CD4-positive, alpha-beta T cell (primary cell): Measurements from ENCODE around the gene GRID1. TPM values are rescaled to one million over a fixed set of nuclear protein-coding genes. Genes with fewer than 3 reads are reported as not detected.

Source experiments
- ATAC-seq: fragments of 200-7000 bp; cut with Tn5 transposase; one replicate; pipeline ENCODE4 v1.10.0; 2022; ENCODE audit warnings: mild to moderate bottlenecking; ENCODE audit not compliant: poor library complexity
- CTCF ChIA-PET: fragments of 350-600 bp; sonication (Branson Sonifier 250); formaldehyde crosslinking; loops from one replicate; lab custom pipeline; 2021; ENCODE audit warnings: antibody characterized with exemption, inconsistent platforms; lab: Charles Lee
- POLR2A ChIA-PET: fragments of 350-600 bp; sonication (Branson Sonifier 250); formaldehyde crosslinking; loops from one replicate; lab custom pipeline; 2021; ENCODE audit warnings: antibody characterized with exemption, inconsistent platforms; lab: Charles Lee
- DNase-seq, 14 experiments: peaks; one replicate each; pipeline ENCODE4 v3.0.0-alpha.2; 2013 to 2020; ENCODE audit warnings: mixed read lengths in 2 of 14
- H3K27ac ChIP-seq, 2 donors: one replicate each; pipeline versions ENCODE4 v1.5.1 to v1.7.0; 2013; ENCODE audit warnings: low read length in 2 of 2, low read depth in 1 of 2, mild to moderate bottlenecking in 1 of 2
- H3K27me3 ChIP-seq, 2 experiments: 1 replicate in 1 of 2; 2 replicates in 1 of 2; pipeline versions ENCODE4 v1.6.1 to v1.7.0; 2013; ENCODE audit warnings: low read length in 2 of 2, control low read depth in 1 of 2, mild to moderate bottlenecking in 1 of 2, moderate library complexity in 1 of 2; ENCODE audit not compliant: insufficient read depth in 2 of 2, control insufficient read depth in 1 of 2
- H3K36me3 ChIP-seq: one replicate; pipeline ENCODE4 v1.6.1; 2013; ENCODE audit warnings: low read length, control low read depth; ENCODE audit not compliant: insufficient read depth
- H3K4me1 ChIP-seq: one replicate; pipeline ENCODE4 v1.6.1; 2013; ENCODE audit warnings: low read length, control low read depth; ENCODE audit not compliant: insufficient read depth
- H3K4me3 ChIP-seq: one replicate; pipeline ENCODE4 v1.5.1; 2013; ENCODE audit warnings: mild to moderate bottlenecking, low read length, moderate library complexity
- H3K9me3 ChIP-seq, 2 experiments: 1 replicate in 1 of 2; 2 replicates in 1 of 2; pipeline versions ENCODE4 v1.6.1 to v1.7.0; 2013; ENCODE audit warnings: low read length in 2 of 2, mild to moderate bottlenecking in 2 of 2, control low read depth in 1 of 2, moderate library complexity in 1 of 2; ENCODE audit not compliant: control insufficient read depth in 1 of 2, insufficient read depth in 1 of 2
- H3K27ac Mint-ChIP-seq: one replicate; pipeline ENCODE4 v1.8.0; 2020; ENCODE audit warnings: mixed read lengths
- H3K27me3 Mint-ChIP-seq: one replicate; pipeline ENCODE4 v1.8.0; 2021; ENCODE audit warnings: mixed read lengths
- H3K36me3 Mint-ChIP-seq: one replicate; pipeline ENCODE4 v1.8.0; 2021; ENCODE audit warnings: low read depth, mixed read lengths
- H3K4me1 Mint-ChIP-seq: one replicate; pipeline ENCODE4 v1.8.0; 2021; ENCODE audit warnings: low read depth, mixed read lengths
- H3K4me3 Mint-ChIP-seq: one replicate; pipeline ENCODE4 v1.8.0; 2020; ENCODE audit warnings: mild to moderate bottlenecking, mixed read lengths
- H3K9me3 Mint-ChIP-seq: one replicate; pipeline ENCODE4 v1.8.0; 2020; ENCODE audit warnings: mixed read lengths
- CTCF ChIP-seq: fragments of 200-600 bp; IDR thresholded peaks from one replicate; pipeline ENCODE4 v1.8.0; 2022; ENCODE audit warnings: antibody characterized with exemption, mild to moderate bottlenecking
- intact Hi-C, 2 experiments: fragments of 100-400 bp; cut with DNase I in 1 of 2; cut with micrococcal nuclease in 1 of 2; formaldehyde crosslinking; loops; one replicate each; pipeline versions ENCODE4 v1.15.1 to v1.9.0; 2023 to 2025; cut with DNase I, micrococcal nuclease
- total RNA-seq, 174 experiments: library from RNA in 2 of 174; stranded (reverse) in 2 of 174; gene quantifications; one replicate each; pipeline ENCODE4 v1.2.3 and lab custom pipeline; 2021 to 2026

Gene GRID1
- total RNA-seq, 2 experiments from 2014 or later = not detected

GRCh38 chr10:85831422-85831821 is 535.2 kb downstream of the GRID1 start:
- peaks cover 22% of the 10 kb centered on the region for H3K27me3 Mint-ChIP-seq
- Histone ChIP-seq H3K27me3 (no peaks in the 10 kb centered on the region), H3K4me3 (no peak overlapping the region), H3K4me1 (no peaks in the 10 kb centered on the region), H3K9me3 (peaks cover 0 to 3% of the 10 kb centered on the region in 2 experiments), H3K27ac (no peak overlapping the region), H3K36me3 (no peaks in the 10 kb centered on the region)
- CTCF ChIA-PET = no interaction called here
- intact Hi-C loops = no loop called here
- no peak overlapping the region for H3K4me3 Mint-ChIP-seq
- no peaks in the 10 kb centered on the region for H3K4me1 Mint-ChIP-seq
- no peaks in the 10 kb centered on the region for H3K36me3 Mint-ChIP-seq
- no peak overlapping the region for H3K27ac Mint-ChIP-seq
- H3K9me3 Mint-ChIP-seq = peaks cover 17% of the 10 kb centered on the region
- POLR2A ChIA-PET = no interaction called here
- ATAC-seq = no peak
- DNase-seq = no peak
- no peak for TF ChIP-seq CTCF

- ATAC-seq = no peak
- Histone ChIP-seq H3K4me1 (no peaks in the 10 kb centered on the region), H3K4me3 (no peak overlapping the region), H3K27ac (no peak overlapping the region), H3K27me3 (no peaks in the 10 kb centered on the region), H3K9me3 (peaks cover 0 to 4% of the 10 kb centered on the region in 2 experiments), H3K36me3 (no peaks in the 10 kb centered on the region)
- Mint-ChIP-seq H3K9me3 (peaks cover 7% of the 10 kb centered on the region), H3K27me3 (peaks cover 29% of the 10 kb centered on the region), H3K4me1 (no peaks in the 10 kb centered on the region), H3K4me3 (no peak overlapping the region), H3K27ac (no peak overlapping the region), H3K36me3 (no peaks in the 10 kb centered on the region)
- ChIA-PET POLR2A (no interaction called here), CTCF (no interaction called here)
- intact Hi-C loops = no loop called here
- DNase-seq = no peak
- TF ChIP-seq CTCF = no peak
Observed at GRCh38 chr10:85826377-85826776, 540.2 kb downstream of the GRID1 start.

DNA sequence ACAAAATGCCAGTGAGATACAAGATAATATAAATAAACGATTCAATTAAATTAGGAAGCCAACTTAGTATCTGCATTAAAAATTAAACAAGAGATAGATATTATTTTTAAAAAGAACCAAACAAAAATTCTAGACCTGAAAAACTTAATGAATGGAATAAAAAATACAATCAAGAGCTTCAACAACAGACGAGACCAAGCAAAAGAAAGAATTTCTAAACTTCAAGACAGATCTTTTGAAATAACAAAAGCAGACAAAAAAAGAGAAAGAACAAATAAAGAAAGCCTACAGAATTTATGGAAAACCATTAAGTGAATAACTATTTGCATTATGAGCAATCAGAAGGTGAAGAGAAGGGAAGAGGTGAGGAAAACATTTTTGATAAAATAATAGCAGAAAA is 555.2 kb downstream of the GRID1 start:
- Histone ChIP-seq H3K4me1 (no peaks in the 10 kb centered on the region), H3K4me3 (no peak overlapping the region), H3K27me3 (no peaks in the 10 kb centered on the region), H3K27ac (no peak overlapping the region), H3K36me3 (no peaks in the 10 kb centered on the region), H3K9me3 (peaks cover 13 to 30% of the 10 kb centered on the region in 2 experiments)
- H3K4me3 Mint-ChIP-seq = no peak overlapping the region
- DNase-seq (no peak), ATAC-seq (no peak)
- no peak overlapping the region for H3K27ac Mint-ChIP-seq
- peaks cover 21% of the 10 kb centered on the region for H3K9me3 Mint-ChIP-seq
- no peaks in the 10 kb centered on the region for H3K4me1 Mint-ChIP-seq
- ChIA-PET POLR2A (no interaction called here), CTCF (no interaction called here)
- H3K27me3 Mint-ChIP-seq = no peaks in the 10 kb centered on the region
- TF ChIP-seq CTCF = no peak
- intact Hi-C loops = no loop called here
- H3K36me3 Mint-ChIP-seq = no peaks in the 10 kb centered on the region
